GM23338 (cell line): ENCODE data around the gene SYNPO2. TPM values are rescaled to one million over a fixed set of nuclear protein-coding genes. Genes with fewer than 3 reads are reported as not detected.

ENCODE experiments used
- ATAC-seq: fragments of 200-7000 bp; cut with Tn5 transposase; 3 replicates; pipeline ENCODE4 v1.9.1; 2020
- DNase-seq: peaks from one replicate; pipeline ENCODE4 v3.0.0-alpha.2; 2015; ENCODE audit warnings: low spot score
- H2AFZ ChIP-seq: fragments of 200-600 bp; sonication (generic); 2 replicates; pipeline ENCODE4 v1.8.0; 2016; ENCODE audit warnings: antibody characterized with exemption, mild to moderate bottlenecking, moderate library complexity
- H3F3A ChIP-seq: fragments of 200-600 bp; sonication (generic); replicated peaks from 2 replicates; pipeline ENCODE4 v1.8.0; 2017; ENCODE audit warnings: antibody characterized with exemption, mixed run types, low read depth
- H3K27ac ChIP-seq: fragments of 200-600 bp; sonication (generic); 2 replicates; pipeline ENCODE4 v1.6.1; 2016; ENCODE audit warnings: low read depth
- H3K27me3 ChIP-seq: fragments of 200-600 bp; sonication (generic); 2 replicates; pipeline ENCODE4 v1.8.0; 2016; ENCODE audit warnings: mild to moderate bottlenecking, mixed run types, moderate library complexity; ENCODE audit not compliant: insufficient read depth
- H3K36me3 ChIP-seq: fragments of 200-600 bp; sonication (generic); 2 replicates; pipeline ENCODE4 v1.8.0; 2016; ENCODE audit warnings: mild to moderate bottlenecking; ENCODE audit not compliant: insufficient read depth
- H3K4me1 ChIP-seq: fragments of 200-600 bp; sonication (generic); 2 replicates; pipeline ENCODE4 v1.8.0; 2016; ENCODE audit warnings: mild to moderate bottlenecking, moderate library complexity; ENCODE audit not compliant: insufficient read depth
- H3K4me2 ChIP-seq: fragments of 200-600 bp; sonication (generic); 2 replicates; pipeline ENCODE4 v1.7.1; 2017; ENCODE audit warnings: mixed run types
- H3K4me3 ChIP-seq: fragments of 200-600 bp; sonication (generic); 2 replicates; pipeline ENCODE4 v1.6.1; 2016; ENCODE audit warnings: mixed run types
- H3K79me2 ChIP-seq: fragments of 200-600 bp; sonication (generic); replicated peaks from 2 replicates; pipeline ENCODE4 v1.8.0; 2017; ENCODE audit warnings: mild to moderate bottlenecking; ENCODE audit not compliant: insufficient read depth
- H3K9me2 ChIP-seq: fragments of 200-600 bp; sonication (generic); 2 replicates; pipeline ENCODE4 v1.8.0; 2017; ENCODE audit not compliant: insufficient read depth
- H4K20me1 ChIP-seq: fragments of 200-600 bp; sonication (generic); replicated peaks from 2 replicates; pipeline ENCODE4 v1.8.0; 2017; ENCODE audit warnings: mild to moderate bottlenecking; ENCODE audit not compliant: insufficient read depth
- H3K27ac Mint-ChIP-seq: 2 replicates; pipeline ENCODE4 v1.8.0; 2020; ENCODE audit warnings: inconsistent platforms, mild to moderate bottlenecking, moderate library complexity, mixed read lengths
- H3K27me3 Mint-ChIP-seq: 3 replicates; pipeline ENCODE4 v1.8.0; 2022; ENCODE audit warnings: low read depth, mild to moderate bottlenecking, moderate library complexity, mixed read lengths, inconsistent platforms; ENCODE audit not compliant: insufficient read depth, poor library complexity
- H3K36me3 Mint-ChIP-seq: 3 replicates; pipeline ENCODE4 v1.8.0; 2021; ENCODE audit warnings: low read depth, mild to moderate bottlenecking, inconsistent platforms, moderate library complexity, mixed read lengths
- H3K4me1 Mint-ChIP-seq: 3 replicates; pipeline ENCODE4 v1.8.0; 2020; ENCODE audit warnings: mild to moderate bottlenecking, inconsistent platforms, mixed read lengths
- H3K4me3 Mint-ChIP-seq: 3 replicates; pipeline ENCODE4 v1.8.0; 2021; ENCODE audit warnings: moderate library complexity, mild to moderate bottlenecking, inconsistent platforms, mixed read lengths
- H3K9me3 Mint-ChIP-seq: 3 replicates; pipeline ENCODE4 v1.8.0; 2020; ENCODE audit warnings: moderate library complexity, mild to moderate bottlenecking, inconsistent platforms, mixed read lengths
- CREB1 ChIP-seq: fragments of 250-450 bp; sonication (Bioruptor Pico); IDR thresholded peaks from 2 replicates; pipeline ENCODE4 v1.5.0; 2020; ENCODE audit warnings: low read depth, mild to moderate bottlenecking, moderate library complexity
- CTCF ChIP-seq, 2 experiments: fragments of 200-600 bp in 1 of 2; sonication (generic) in 1 of 2; conservative IDR thresholded peaks; 2 replicates each; pipeline versions ENCODE4 v1.5.1 to v1.6.1; 2016 to 2017; ENCODE audit warnings: antibody characterized with exemption in 2 of 2, low read depth in 2 of 2, mild to moderate bottlenecking in 2 of 2, moderate library complexity in 1 of 2
- EZH2 ChIP-seq: fragments of 200-600 bp; sonication (generic); IDR thresholded peaks from one replicate; pipeline ENCODE4 v1.8.0; 2017; ENCODE audit warnings: antibody characterized with exemption, mild to moderate bottlenecking, low read depth; ENCODE audit not compliant: unreplicated experiment
- EZH2phosphoT487 ChIP-seq: fragments of 200-600 bp; sonication (generic); IDR thresholded peaks from one replicate; pipeline ENCODE4 v1.8.1; 2018; ENCODE audit warnings: antibody characterized with exemption; ENCODE audit not compliant: unreplicated experiment
- JUNB ChIP-seq: IDR thresholded peaks from one replicate; pipeline ENCODE4 v1.6.1; 2016; ENCODE audit warnings: antibody characterized with exemption; ENCODE audit not compliant: unreplicated experiment
- NANOG ChIP-seq: IDR thresholded peaks from 2 replicates; pipeline ENCODE4 v1.6.1; 2016; ENCODE audit warnings: antibody characterized with exemption, borderline replicate concordance
- POLR2AphosphoS5 ChIP-seq: IDR thresholded peaks from 2 replicates; pipeline ENCODE4 v1.6.1; 2016; ENCODE audit warnings: antibody characterized with exemption, low read depth
- STAT1 ChIP-seq: IDR thresholded peaks from one replicate; pipeline ENCODE4 v1.6.1; 2016; ENCODE audit warnings: antibody characterized with exemption; ENCODE audit not compliant: unreplicated experiment
- ZNF114 ChIP-seq: fragments of 250-450 bp; sonication (Bioruptor Pico); IDR thresholded peaks from 2 replicates; pipeline ENCODE4 v1.5.0; 2020; ENCODE audit warnings: mild to moderate bottlenecking, moderate library complexity
- ZNF331 ChIP-seq: fragments of 250-450 bp; sonication (Bioruptor Pico); IDR thresholded peaks from 2 replicates; pipeline ENCODE4 v1.5.0; 2020; ENCODE audit warnings: low read depth, mild to moderate bottlenecking, moderate library complexity
- ZNF462 ChIP-seq: fragments of 250-450 bp; sonication (Bioruptor Pico); IDR thresholded peaks from 2 replicates; pipeline ENCODE4 v1.5.0; 2020; ENCODE audit warnings: mild to moderate bottlenecking, moderate library complexity
- polyA plus RNA-seq: library from polyadenylated mRNA; unstranded; fragments of >200 nt; fragmentation: Nextera tagmentation; extraction: Ambion mirVana; gene quantifications from 2 replicates; pipeline ENCODE4 v1.2.1, GENCODE V29; 2016
- total RNA-seq: library from RNA; depleted of rRNA; stranded (reverse); fragments of >200 nt; shearing (Covaris generic); gene quantifications from 2 replicates; pipeline ENCODE4 v1.2.3, GENCODE V29; 2014
- TF ChIP-seq, protein P1 (sequence below): IDR thresholded peaks from one replicate; pipeline ENCODE4 v1.6.1; 2018; ENCODE audit warnings: antibody characterized with exemption; ENCODE audit not compliant: unreplicated experiment
- TF ChIP-seq, protein P2 (sequence below): IDR thresholded peaks from 2 replicates; pipeline ENCODE4 v1.6.1; 2016; ENCODE audit warnings: antibody characterized with exemption

The SYNPO2 gene
- total and polyA plus RNA-seq, 2 experiments from 2014 or later = 2.1 to 3.4 TPM

GRCh38 chr4:118920247-118920646 is 31.6 kb downstream of the SYNPO2 start:
- DNase-seq (no peak), ATAC-seq (no peak)
- no peak overlapping the region for H3K4me3 Mint-ChIP-seq

More at GRCh38 chr4:118920247-118920646, 31.6 kb downstream of the SYNPO2 start:
- Histone ChIP-seq H3F3A (no peaks in the 10 kb centered on the region), H3K4me1 (no peaks in the 10 kb centered on the region), H3K79me2 (no peaks in the 10 kb centered on the region), H3K9me2 (no peaks in the 10 kb centered on the region), H3K27me3 (no peaks in the 10 kb centered on the region), H3K4me2 (no peak overlapping the region), H4K20me1 (no peaks in the 10 kb centered on the region), H3K4me3 (no peak overlapping the region), H2AFZ (no peak overlapping the region), H3K27ac (no peak overlapping the region), H3K36me3 (no peaks in the 10 kb centered on the region)
- Mint-ChIP-seq H3K9me3 (no peaks in the 10 kb centered on the region), H3K36me3 (no peaks in the 10 kb centered on the region), H3K27ac (no peak overlapping the region), H3K4me1 (peaks cover 4% of the 10 kb centered on the region), H3K27me3 (no peaks in the 10 kb centered on the region)
- TF ChIP-seq EZH2phosphoT487 (no peak), STAT1 (no peak), ZNF331 (CRISPR knock-in tag) (no peak), EZH2 (no peak), ZNF462 (no peak), CREB1 (no peak), ZNF114 (no peak), NANOG (no peak), JUNB (no peak), CTCF (conservative IDR thresholded peaks at IDR 0.05; ENCODE audit: low read depth in 2 of 2) (no peak), POLR2AphosphoS5 (no peak)
- TF ChIP-seq, protein P1, sequence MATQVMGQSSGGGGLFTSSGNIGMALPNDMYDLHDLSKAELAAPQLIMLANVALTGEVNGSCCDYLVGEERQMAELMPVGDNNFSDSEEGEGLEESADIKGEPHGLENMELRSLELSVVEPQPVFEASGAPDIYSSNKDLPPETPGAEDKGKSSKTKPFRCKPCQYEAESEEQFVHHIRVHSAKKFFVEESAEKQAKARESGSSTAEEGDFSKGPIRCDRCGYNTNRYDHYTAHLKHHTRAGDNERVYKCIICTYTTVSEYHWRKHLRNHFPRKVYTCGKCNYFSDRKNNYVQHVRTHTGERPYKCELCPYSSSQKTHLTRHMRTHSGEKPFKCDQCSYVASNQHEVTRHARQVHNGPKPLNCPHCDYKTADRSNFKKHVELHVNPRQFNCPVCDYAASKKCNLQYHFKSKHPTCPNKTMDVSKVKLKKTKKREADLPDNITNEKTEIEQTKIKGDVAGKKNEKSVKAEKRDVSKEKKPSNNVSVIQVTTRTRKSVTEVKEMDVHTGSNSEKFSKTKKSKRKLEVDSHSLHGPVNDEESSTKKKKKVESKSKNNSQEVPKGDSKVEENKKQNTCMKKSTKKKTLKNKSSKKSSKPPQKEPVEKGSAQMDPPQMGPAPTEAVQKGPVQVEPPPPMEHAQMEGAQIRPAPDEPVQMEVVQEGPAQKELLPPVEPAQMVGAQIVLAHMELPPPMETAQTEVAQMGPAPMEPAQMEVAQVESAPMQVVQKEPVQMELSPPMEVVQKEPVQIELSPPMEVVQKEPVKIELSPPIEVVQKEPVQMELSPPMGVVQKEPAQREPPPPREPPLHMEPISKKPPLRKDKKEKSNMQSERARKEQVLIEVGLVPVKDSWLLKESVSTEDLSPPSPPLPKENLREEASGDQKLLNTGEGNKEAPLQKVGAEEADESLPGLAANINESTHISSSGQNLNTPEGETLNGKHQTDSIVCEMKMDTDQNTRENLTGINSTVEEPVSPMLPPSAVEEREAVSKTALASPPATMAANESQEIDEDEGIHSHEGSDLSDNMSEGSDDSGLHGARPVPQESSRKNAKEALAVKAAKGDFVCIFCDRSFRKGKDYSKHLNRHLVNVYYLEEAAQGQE = no peak
- TF ChIP-seq, protein P2, sequence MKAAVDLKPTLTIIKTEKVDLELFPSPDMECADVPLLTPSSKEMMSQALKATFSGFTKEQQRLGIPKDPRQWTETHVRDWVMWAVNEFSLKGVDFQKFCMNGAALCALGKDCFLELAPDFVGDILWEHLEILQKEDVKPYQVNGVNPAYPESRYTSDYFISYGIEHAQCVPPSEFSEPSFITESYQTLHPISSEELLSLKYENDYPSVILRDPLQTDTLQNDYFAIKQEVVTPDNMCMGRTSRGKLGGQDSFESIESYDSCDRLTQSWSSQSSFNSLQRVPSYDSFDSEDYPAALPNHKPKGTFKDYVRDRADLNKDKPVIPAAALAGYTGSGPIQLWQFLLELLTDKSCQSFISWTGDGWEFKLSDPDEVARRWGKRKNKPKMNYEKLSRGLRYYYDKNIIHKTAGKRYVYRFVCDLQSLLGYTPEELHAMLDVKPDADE = no peak
